Stimulated activated CD8-positive, alpha-beta memory T cell treated with anti-CD3 and anti-CD28 coated beads, Interleukin-2, amount 100 ng/mL, for 48 hours (primary cell): Measurements from ENCODE around the gene KRR1.

ENCODE experiments used
- DNase-seq, 2 donors: peaks; one replicate each; pipeline ENCODE4 v3.0.0-alpha.2; 2020; ENCODE audit warnings: low read depth in 2 of 2

The KRR1 gene

DNA sequence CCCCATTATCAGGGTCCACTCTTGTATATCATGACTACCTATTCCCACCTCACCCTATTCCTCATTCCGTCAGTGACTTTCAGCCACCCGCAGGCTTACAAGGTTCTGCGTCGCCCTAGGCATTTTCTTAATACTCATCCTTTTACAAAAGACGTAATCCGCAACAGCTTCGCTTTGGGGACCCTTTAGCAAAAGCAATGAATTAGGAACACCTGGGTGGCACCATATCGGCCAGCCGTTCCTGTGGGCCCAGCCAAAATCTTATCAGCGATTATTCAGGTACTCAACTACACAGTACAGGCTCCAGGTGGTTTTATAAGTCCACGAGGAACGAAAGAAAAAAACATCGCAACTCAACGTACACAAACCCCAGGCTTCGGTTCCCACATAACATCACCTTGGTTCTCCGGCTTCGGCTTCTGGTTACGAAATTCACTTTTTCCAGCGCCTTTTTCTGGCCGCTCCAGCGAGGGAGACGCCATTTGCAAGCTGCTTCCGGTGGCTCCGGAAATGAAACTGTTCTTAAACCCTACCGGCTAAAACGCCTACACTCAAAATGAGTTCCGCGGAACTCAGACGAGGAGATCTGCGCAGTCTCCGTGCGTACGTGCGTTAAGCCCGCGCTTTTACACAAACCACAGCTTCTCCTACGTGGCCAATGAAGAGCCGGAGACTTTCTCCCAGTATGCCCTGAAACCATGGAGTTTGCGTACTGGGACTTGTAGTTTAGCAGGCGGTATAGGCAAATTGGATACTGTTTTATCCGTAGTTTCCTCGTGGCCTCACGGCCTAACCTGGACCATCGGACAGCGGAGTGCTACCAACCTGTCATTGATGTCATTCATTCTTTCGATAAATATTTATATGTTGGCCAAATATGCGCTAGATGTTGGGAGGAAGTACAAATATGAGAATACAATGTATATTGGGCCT is at the start of gene KRR1:
TSS of gene KRR1 (minus strand) at position 494 of the 933 bp plus-strand sequence. CDS start at position 482, 12 bp downstream.
- peak; percentile 59 to 75 for DNase-seq

DNA sequence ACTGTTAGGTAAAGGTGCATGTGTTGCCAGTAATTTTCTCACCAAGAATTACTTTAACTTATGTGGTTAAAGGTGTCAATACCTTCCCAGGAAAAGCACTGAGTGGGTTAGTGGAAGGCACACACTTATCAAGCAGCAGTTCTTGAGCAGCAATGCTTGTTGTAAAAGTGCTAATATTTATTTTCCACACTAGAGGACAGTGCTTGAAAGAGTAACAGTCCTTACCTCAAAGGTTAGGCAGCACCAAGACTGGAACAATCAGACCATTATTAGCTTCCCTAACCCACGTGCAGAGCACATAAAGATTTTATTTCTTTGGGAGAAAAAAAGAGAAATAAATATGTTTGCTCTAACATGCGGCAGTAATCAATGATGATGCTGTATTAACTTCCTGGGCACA is 48.8 kb upstream of the KRR1 start:
- no peak for DNase-seq

DNA sequence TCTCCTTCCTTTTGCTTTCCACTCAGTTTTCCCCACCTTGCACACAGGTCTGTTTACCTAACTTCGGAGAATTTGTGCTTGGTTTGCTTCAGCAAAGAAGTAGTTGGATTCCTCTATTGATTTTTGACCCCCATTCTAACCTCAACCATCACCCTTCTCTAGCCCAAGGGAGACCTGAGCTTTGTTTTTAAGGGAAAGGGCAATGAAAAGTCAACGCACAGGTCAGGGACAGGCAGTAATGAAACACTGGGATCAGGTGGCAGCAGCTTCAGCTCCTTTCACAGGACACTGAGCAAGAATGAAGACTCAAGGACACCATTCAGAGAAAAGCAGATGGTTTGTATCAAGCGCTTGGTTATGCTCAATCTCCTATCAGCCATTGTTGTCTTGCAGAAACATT is 46.9 kb upstream of the KRR1 start:
- no peak for DNase-seq

DNA sequence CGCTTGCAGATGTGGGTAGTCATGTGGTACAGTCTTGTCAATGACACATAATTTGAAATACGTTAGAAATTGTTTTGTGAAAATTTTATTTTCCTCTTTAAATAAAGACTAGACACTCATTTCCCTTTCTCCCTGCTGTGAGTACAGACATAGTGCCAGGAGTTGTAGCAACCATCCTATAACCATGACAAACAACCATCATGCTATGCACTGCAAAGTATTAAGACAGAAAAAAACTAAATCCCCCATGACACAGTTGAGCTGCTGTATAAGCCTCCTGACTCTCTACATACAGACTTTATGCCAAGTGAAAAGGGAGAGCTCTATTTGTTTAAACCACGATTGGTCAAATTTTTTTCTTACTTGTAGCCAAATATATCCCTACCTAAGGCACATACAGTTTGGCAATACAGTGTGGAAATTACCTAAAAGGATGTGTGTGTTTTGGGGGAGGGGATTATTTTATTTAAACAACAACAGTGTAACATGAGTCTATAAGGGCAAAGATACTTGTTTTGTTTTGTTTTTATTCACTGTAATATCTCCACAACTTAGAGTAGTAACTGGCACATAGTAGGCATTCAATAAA is 45.0 kb upstream of the KRR1 start:
- DNase-seq = no peak

DNA sequence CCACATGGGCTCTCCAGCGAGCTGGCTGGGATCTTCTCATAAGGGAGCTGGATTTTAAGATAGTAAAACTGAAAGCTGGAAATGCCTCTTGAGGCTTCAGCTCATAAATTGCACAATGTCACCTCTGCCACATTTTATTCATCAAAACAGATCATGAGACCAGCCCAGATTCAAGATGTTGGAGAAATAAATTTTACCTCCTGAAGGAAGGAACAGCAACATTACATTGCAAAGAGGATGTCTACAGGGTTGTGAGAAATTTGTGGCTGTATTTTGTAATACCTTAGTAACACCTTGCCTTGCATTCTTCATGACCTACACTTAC is 43.1 kb upstream of the KRR1 start:
- no peak for DNase-seq

DNA sequence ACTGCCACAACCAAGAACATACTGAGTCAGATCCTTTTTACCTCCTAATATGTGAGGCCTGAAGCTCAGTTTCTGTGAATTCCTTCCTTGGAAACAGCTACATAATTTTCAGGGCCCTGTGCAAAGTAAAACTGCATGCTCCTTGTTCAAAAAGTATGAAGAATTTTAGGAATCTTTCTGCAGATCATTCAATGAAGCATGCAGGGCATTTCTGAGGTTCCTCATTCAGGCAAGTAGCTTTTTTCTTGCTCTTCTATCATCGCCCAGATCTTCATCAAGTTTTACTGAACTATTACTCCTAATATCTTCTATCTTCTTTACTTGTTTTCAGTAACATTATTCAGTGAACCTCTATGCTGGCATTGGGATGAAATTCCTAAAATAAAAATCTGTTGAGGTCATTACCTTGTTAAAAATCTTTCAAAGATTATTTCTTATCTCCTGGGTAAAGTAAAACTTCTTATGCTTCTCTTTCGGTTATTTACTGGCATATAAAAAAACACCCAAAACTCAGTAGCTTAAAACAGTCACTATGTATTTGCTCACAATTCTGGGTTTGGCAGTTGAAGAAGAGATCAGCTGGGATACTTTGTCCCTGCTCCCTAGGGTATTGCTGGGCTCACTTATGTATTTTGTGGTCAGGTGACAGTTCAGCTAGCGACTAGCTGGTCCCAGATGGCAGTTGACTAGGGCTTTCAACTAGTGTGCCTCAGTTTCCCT is 42.6 kb upstream of the KRR1 start:
- DNase-seq = no peak

DNA sequence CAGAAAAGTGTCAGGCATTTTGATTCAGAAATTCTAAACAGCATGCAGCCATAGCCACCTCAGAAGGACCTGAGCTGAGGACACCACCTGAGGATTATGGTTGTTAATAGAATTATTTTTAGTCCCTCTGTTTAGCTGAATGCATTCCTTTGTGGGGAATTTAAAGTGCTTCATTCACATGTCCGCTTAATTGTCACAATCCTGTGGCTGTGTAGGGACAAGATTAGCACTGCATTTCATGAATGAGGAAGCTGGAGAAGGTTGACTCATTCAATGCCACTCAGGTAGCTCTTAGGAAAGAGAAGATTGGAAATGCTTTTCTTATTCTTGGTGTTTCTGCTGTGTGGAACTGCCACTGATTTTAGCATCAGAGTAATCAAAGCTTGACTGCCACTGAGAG is 42.0 kb upstream of the KRR1 start:
- no peak for DNase-seq

DNA sequence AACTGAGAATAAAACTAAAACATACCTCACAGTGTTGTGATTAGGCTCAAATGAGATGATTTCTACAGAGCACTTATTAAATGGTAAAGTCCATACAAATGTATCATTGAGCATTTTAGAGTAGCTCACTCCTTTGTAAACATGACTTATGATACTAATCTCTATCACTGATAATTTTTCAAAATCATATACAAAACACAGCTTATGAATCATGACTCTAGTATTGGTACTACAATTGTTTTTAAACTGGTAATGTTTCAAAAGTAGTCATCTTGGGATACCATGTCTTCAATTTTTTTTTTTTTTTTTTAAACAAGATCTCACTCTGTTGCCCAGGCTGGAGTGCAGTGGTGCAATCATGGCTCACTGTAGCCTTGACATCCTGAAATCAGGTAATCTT is 40.1 kb upstream of the KRR1 start:
- DNase-seq = no peak

DNA sequence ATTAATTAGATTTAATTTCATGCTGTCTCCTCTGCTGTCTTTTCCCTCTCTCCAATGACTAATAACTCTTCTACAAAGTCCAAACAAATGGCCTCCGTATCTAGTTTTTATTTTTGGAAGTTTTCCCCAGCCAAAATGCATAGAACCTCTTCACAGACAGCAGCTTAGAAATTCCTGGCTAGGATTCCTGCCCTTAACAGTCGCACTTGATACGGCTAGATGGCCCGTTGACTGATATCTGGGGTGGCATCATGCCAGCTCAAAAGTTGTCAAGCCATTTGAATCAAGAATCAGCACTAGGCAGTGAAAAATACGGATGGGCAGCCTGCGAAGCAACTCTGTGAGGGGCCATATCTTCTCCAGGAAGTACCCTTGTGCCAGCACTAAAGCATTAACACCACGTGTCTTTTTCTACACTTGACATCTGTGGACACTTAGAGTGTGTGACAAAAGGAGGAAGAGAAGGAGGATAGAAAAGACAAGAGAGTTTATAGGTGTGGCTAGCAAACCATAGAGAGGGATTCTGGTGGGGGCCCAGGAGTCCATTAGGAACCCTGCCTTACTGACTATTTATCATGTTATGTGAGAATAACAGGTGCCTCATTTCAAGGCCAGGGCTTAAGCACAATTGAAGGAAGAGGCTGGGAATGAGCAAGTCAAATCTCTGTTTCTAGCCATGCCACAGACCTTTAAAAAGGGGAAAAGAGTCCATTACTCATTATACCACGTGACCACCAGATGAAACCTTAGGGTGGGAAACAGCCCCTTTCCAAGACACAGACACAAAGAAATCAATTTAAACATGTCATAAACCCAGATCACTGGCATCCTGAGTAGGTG is 39.2 kb upstream of the KRR1 start:
- no peak for DNase-seq

DNA sequence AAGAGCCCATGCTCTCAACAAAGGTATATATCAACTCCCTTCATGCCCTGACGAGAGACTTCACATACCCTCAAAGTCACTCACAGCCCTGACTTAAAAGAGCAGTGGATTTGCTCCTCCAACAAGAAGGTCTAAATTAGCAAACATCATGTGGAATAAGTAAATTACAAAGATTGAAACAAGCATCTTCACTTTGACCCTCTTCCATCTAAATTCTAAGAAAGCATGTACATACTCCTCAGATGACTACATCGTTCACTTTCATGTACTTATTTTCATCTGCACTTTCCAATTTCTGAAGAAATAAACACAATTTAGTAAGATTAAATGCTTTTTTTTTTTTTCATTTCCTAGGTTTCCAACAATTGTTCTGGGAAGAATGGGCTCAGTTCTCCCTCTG is 38.6 kb upstream of the KRR1 start:
- no peak for DNase-seq

DNA sequence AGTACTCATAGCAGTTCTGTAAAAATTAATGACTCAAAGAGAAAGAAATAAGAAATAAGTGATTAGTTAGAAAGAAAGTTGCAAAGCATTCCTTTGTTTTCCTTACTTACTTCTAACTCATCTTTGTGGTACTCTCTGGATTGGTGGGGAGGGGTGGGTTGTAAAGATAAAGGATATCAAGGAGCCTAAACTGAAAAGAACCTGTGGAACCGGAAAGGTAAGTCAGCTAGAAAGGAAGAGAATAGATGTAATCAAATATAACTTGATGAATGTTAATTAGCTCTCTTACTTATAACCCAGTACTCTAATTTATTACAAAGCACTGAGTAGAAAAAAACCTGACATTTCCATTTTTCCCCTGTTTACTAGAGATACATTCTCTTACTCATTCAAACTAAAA is 37.5 kb upstream of the KRR1 start:
- DNase-seq = no peak

DNA sequence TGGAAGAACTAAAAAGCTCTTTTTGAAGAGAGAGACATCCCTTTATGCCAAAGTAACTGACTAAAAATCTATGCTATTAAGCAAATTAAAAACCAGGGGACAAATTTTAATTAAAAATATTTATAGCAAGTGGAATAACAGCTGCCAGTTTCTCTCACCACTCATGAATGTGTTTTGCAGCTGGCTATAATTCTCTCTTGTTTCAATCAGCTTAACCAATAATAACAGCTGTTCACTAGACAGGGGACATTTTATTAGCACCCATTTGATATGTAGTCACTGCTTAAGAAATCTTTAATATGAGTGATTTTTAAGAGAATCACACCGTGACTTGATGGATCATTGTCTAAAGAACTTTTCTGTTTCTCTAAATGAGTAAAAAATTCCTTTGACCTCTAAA is 34.2 kb upstream of the KRR1 start:
- DNase-seq = no peak

DNA sequence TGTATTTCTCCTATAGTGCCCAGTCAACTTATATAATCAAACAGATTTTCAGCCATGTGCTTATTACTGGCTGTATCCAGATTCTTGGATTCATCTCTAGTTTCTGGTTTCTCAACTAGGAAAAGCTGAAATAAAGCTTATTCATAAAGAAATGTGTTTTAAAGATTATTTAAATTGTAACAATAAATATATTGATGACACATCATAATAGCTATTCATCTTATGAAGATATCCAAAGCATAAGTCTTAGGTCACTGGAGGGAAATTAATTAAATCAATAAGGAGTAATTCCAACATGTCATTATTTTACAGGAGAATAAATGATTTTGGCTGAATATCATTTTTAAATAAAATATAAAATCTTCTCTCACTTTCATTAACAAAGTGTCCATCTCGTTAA is 32.1 kb upstream of the KRR1 start:
- no peak for DNase-seq

DNA sequence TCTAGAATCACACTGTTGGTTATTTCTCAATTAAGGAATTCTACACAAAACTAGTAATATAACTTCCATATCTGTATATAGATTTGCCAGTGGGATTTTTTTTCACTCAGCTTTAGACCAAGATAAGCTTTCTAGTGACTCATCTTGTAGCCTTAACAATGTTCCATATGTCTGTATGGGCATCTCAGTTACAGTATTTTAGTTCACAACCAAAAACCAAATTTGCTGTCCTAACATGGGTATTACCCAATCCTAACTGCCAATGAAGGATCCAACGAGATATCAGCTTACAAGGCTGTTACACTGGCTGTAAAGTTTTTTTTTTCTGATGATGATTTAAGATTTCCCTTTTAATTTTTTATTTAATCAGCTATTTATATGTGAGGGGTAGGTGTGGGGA is 31.5 kb upstream of the KRR1 start:
- DNase-seq = no peak

DNA sequence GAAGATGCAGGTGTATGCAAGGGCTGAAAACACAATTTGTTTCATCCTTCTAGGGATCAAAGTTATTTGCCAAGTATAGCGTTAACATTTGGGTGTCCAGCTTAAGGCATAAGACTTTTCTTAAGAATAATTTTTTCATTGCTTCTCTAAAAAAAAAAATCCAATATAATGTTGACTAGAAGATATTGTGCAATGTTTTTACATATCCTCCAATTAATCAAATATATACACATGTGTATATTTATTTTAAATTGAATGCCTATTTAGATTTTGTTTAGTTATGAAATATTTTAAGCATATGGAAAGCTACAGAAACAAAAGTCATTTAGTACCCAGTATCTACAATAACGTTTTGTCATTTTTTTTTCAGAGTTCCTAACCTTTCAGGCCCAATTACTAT is 28.5 kb upstream of the KRR1 start:
- DNase-seq = no peak

DNA sequence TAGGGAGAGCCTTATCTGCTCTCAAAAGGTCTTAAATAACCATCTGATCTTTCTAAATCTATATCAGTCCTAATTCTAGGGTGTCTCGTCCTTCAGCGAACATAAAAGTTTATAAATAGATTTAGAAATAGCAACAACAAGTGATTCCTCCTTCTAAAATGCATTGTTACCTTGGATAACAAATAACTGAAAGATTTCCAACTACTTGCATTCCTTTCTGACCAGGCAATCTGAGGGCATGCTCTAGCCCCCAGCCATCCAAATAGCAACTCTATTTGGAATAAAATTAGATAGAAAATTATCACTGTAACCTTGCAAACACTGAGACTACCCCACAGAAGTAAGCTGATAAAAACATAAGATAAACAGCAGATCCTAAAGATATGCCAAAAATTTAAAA is 21.8 kb upstream of the KRR1 start:
- DNase-seq = no peak

DNA sequence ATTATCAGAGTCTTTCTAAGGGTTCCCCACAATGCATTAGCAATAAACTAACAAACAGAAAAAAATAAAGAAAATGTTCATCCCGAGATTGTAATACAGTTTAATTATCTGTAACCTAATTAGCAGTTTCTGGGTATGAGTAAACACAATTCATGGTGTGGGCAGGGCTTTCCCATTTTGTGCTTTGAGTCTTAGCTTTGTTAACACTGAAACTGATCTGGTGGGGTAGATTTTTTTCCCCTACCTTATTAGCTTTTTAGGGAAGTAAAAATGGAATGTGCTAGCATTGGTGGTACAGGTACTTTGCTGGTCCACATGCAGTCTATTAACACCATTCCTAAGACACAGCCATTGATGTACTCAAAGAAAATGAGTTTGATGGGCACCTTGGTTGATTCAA is 18.4 kb upstream of the KRR1 start:
- DNase-seq = no peak

DNA sequence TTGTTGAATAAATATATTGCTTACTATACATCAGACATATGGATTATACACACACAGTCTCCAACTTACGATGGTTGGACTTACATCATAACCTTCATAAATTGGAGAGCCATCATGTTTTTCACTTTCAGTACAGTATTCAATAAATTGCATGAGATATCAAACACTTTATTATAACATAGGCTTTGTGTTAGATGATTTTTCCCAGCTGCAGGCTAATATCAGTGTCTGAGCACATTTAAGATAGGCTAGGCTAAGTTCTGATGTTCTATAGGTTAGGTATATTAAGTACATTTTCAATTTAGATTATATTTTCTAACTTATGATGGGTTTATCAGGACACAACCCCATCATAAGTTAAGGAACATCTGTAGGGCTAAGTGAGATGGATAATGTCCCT is 17.9 kb upstream of the KRR1 start:
- no peak for DNase-seq

DNA sequence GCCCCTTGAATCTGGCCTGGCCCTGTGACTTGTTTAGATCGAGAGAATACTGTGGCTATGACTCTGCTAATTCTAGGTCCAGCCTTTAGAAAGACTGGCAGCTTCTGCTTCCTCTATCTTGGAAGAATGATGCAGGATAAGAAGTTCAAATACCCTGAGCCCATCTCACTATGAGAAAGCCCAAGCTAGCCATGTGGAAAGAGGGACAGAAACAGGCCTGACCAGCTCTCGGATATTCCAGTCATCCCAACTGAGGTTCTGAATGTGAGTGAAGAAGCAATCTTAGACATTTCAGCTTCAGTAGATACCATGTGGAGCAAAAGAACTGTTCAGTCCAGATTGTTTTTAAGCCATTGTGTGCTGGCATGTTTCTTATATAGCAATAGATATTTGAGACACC is 17.3 kb upstream of the KRR1 start:
- DNase-seq = no peak

DNA sequence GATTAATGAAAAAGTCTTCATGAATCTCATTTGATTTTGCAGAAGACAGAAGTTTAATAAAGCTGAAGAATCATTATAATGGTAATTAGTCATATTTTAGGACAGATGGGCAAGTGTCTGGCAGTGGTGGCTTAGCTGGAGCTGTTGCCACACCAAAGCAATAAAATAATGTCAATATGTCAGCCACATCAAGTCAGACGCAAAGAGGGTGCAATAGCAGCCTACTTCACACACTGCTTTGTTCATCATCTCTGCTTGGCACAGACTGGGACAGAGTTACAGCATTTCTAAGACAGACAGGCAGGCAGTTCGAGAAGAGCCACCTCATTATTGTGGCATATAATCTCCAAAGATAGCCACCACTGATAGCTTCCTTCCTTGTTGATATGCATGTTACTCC is 16.9 kb upstream of the KRR1 start:
- DNase-seq = no peak

DNA sequence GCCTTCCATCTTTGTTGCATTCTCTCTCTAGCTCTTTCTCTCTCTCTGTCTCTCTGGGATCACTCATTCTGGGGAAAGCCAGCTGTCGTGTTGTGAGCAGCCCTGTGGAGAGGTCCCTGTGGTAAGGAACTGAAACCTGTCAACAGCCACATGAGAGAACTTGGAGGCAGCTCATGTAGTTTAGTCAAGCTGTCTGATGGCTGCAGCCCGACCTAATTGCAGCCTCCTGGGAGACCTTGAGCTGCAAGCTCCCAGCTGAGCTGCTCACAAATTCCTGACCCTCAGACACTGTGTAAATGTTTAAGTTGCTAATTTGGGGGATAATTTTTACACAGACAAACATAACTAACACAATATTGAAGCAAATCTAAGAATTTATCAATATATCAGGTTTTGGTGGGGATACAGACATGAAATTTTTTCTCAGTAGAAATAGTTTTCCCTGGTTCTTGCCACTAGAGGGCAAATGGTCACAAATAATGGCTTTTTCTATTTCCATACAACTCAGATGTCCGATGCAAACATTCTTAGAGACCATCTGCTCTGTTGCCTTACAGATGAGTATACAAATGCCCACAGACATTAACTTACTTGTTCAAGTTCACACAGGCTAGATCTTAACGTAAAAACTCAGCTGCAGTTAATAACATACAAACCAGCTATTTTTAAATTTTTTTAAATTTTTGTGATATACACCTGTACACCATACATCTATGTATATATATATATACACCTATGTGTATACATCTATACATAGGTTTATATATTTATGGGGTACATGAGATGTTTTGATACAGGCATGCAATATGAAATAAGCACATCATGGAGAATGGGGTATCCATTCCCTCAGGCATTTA is 15.5 kb upstream of the KRR1 start:
- DNase-seq = peak in 1 of 2 donors; percentile 3
